ENCODE results near the gene BBOX1.

DNA sequence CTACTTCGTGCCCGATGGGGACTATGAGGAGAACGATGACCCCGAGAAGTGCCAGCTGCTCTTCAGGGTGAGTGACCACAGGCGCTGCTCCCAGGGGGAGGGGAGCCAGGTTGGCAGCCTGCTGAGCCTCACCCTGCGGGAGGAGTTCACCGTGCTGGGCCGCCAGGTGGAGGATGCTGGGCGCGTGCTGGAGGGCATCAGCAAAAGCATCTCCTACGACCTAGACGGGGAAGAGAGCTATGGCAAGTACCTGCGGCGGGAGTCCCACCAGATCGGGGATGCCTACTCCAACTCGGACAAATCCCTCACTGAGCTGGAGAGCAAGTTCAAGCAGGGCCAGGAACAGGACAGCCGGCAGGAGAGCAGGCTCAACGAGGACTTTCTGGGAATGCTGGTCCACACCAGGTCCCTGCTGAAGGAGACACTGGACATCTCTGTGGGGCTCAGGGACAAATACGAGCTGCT, 46.0 kb upstream of the BBOX1 start:
- TF ChIP-seq, protein P1, sequence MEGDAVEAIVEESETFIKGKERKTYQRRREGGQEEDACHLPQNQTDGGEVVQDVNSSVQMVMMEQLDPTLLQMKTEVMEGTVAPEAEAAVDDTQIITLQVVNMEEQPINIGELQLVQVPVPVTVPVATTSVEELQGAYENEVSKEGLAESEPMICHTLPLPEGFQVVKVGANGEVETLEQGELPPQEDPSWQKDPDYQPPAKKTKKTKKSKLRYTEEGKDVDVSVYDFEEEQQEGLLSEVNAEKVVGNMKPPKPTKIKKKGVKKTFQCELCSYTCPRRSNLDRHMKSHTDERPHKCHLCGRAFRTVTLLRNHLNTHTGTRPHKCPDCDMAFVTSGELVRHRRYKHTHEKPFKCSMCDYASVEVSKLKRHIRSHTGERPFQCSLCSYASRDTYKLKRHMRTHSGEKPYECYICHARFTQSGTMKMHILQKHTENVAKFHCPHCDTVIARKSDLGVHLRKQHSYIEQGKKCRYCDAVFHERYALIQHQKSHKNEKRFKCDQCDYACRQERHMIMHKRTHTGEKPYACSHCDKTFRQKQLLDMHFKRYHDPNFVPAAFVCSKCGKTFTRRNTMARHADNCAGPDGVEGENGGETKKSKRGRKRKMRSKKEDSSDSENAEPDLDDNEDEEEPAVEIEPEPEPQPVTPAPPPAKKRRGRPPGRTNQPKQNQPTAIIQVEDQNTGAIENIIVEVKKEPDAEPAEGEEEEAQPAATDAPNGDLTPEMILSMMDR (IDR thresholded peaks at IDR 0.05; ENCODE audit: insufficient read depth, low read length, poor library complexity, severe bottlenecking), result no peak
- no peak for TF ChIP-seq EZH2phosphoT487 (conservative IDR thresholded peaks at IDR 0.05; ENCODE audit: low read length)

Data from SU-DHL-6 (cell line).